ENCODE measurements around the gene SSTR4. TPM values are rescaled to one million over a fixed set of nuclear protein-coding genes. Genes with fewer than 3 reads are reported as not detected.

Gene SSTR4
- total RNA-seq, 1 donor from 2014 or later: not detected

DNA sequence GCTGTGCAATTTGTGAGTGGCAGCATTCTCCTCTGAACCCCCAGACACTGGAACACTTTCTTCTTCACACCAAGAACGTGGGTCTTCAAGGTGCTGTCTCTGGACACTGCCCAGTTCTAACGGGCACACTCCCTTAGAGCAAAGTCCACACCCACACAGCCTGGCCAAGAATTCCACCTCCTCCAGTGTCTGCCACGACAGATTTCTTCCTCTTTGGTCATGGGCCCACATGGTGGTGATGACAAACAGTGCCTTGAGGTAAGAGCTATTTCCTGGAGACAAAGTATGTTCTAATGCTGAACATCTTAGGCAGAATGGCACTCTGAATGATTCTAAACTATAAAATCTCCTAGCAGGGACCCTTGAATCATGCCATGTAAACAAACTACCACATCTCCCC is 25.5 kb upstream of the SSTR4 start:
- no peak for DNase-seq

GRCh38 chr20:23010096-23010495 is 25.0 kb upstream of the SSTR4 start:
- TF ChIP-seq, protein P1, sequence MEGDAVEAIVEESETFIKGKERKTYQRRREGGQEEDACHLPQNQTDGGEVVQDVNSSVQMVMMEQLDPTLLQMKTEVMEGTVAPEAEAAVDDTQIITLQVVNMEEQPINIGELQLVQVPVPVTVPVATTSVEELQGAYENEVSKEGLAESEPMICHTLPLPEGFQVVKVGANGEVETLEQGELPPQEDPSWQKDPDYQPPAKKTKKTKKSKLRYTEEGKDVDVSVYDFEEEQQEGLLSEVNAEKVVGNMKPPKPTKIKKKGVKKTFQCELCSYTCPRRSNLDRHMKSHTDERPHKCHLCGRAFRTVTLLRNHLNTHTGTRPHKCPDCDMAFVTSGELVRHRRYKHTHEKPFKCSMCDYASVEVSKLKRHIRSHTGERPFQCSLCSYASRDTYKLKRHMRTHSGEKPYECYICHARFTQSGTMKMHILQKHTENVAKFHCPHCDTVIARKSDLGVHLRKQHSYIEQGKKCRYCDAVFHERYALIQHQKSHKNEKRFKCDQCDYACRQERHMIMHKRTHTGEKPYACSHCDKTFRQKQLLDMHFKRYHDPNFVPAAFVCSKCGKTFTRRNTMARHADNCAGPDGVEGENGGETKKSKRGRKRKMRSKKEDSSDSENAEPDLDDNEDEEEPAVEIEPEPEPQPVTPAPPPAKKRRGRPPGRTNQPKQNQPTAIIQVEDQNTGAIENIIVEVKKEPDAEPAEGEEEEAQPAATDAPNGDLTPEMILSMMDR (IDR thresholded peaks at IDR 0.05; ENCODE audit: partially characterized antibody, unreplicated experiment): no peak
- H3K9me3 Mint-ChIP-seq (ENCODE audit: unreplicated experiment): peaks cover 2% of the 10 kb centered on the region
- DNase-seq: no peak
- H3K4me1 Mint-ChIP-seq (ENCODE audit: low read depth, unreplicated experiment): no peaks in the 10 kb centered on the region
- no peaks in the 10 kb centered on the region for H3K36me3 Mint-ChIP-seq (ENCODE audit: unreplicated experiment)
- H3K27me3 Mint-ChIP-seq (ENCODE audit: unreplicated experiment): no peaks in the 10 kb centered on the region
- no peak overlapping the region for H3K27ac Mint-ChIP-seq (ENCODE audit: unreplicated experiment)
- H3K4me3 Mint-ChIP-seq (ENCODE audit: unreplicated experiment): no peak overlapping the region

More for the DNA sequence above, 25.5 kb upstream of the SSTR4 start:
- H3K36me3 Mint-ChIP-seq (ENCODE audit: unreplicated experiment): no peaks in the 10 kb centered on the region
- H3K9me3 Mint-ChIP-seq (ENCODE audit: unreplicated experiment): peaks cover 2% of the 10 kb centered on the region
- H3K4me1 Mint-ChIP-seq (ENCODE audit: low read depth, unreplicated experiment): no peaks in the 10 kb centered on the region
- H3K27ac Mint-ChIP-seq (ENCODE audit: unreplicated experiment): no peak overlapping the region
- no peak overlapping the region for H3K4me3 Mint-ChIP-seq (ENCODE audit: unreplicated experiment)
- no peaks in the 10 kb centered on the region for H3K27me3 Mint-ChIP-seq (ENCODE audit: unreplicated experiment)
- TF ChIP-seq, protein P1 (IDR thresholded peaks at IDR 0.05; ENCODE audit: partially characterized antibody, unreplicated experiment): no peak

DNA sequence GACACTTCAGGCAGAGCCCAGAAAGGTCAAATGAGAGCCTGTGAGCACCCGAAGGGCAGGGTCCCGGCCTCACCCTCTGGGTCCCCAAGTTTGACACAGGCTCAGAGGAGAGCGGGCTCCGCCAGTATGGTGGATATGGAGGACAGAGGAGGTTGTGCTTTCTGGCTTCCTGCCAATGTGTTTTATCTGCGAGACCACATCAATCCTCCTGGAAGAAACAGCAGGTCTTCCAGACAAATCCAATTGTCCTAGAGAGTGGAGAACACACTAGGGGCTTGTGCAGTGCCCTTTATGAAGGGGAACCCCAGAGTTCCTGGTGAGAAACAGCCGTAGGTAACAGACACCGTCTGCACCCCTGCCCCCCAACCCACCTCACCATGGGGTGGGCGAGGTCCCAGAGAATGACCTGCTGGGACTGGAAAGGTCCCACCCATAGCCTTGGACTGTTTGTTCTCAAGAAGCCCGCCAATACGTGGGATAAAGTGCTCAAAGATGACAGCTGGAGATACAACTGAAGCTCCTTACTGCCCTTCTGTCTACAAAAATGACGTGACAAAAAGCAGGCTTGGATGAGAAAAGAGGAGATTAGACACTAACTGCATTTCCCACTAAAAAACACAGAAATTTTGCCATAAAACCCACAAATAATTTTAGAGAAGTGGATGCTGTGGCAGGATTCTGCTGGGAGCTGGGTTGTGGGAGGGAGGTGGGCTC is 23.9 kb upstream of the SSTR4 start:
- Mint-ChIP-seq H3K4me1 (ENCODE audit: low read depth, unreplicated experiment) (no peaks in the 10 kb centered on the region), H3K27me3 (ENCODE audit: unreplicated experiment) (peaks cover 1% of the 10 kb centered on the region), H3K27ac (ENCODE audit: unreplicated experiment) (no peak overlapping the region), H3K9me3 (ENCODE audit: unreplicated experiment) (peaks cover 2% of the 10 kb centered on the region), H3K36me3 (ENCODE audit: unreplicated experiment) (no peaks in the 10 kb centered on the region), H3K4me3 (ENCODE audit: unreplicated experiment) (no peak overlapping the region)
- TF ChIP-seq, protein P1 (IDR thresholded peaks at IDR 0.05; ENCODE audit: partially characterized antibody, unreplicated experiment): no peak
- no peak for DNase-seq

GRCh38 chr20:23013429-23013828 is 21.7 kb upstream of the SSTR4 start:
- Mint-ChIP-seq H3K9me3 (ENCODE audit: unreplicated experiment) (peaks cover 2% of the 10 kb centered on the region), H3K4me1 (ENCODE audit: low read depth, unreplicated experiment) (no peaks in the 10 kb centered on the region), H3K4me3 (ENCODE audit: unreplicated experiment) (no peak overlapping the region), H3K27ac (ENCODE audit: unreplicated experiment) (no peak overlapping the region), H3K36me3 (ENCODE audit: unreplicated experiment) (no peaks in the 10 kb centered on the region), H3K27me3 (ENCODE audit: unreplicated experiment) (peaks cover 1% of the 10 kb centered on the region)
- DNase-seq: no peak
- TF ChIP-seq, protein P1 (IDR thresholded peaks at IDR 0.05; ENCODE audit: partially characterized antibody, unreplicated experiment): no peak

GRCh38 chr20:23017516-23017915 is 17.6 kb upstream of the SSTR4 start:
- Mint-ChIP-seq H3K9me3 (ENCODE audit: unreplicated experiment) (no peaks in the 10 kb centered on the region), H3K27me3 (ENCODE audit: unreplicated experiment) (peaks cover 1% of the 10 kb centered on the region), H3K36me3 (ENCODE audit: unreplicated experiment) (no peaks in the 10 kb centered on the region), H3K4me1 (ENCODE audit: low read depth, unreplicated experiment) (no peaks in the 10 kb centered on the region), H3K4me3 (ENCODE audit: unreplicated experiment) (no peak overlapping the region), H3K27ac (ENCODE audit: unreplicated experiment) (no peak overlapping the region)
- DNase-seq: no peak
- TF ChIP-seq, protein P1 (IDR thresholded peaks at IDR 0.05; ENCODE audit: partially characterized antibody, unreplicated experiment): no peak

All from glutamatergic neuron (in vitro differentiated cells).